GM18511 (cell line): ENCODE measurements around the gene DBF4.
"Not testable (repeated sequence)": the region's sequence is repeated elsewhere in the genome, so short reads cannot be mapped to it uniquely, and the experiment has no call there.

Experiments used
- ATAC-seq: cut with Tn5 transposase; IDR thresholded peaks from one replicate; pipeline ENCODE4 v1.9.1; 2021; ENCODE audit warnings: mild to moderate bottlenecking, moderate library complexity; ENCODE audit not compliant: unreplicated experiment

Gene DBF4

GRCh38 chr7:87882151-87882937 lies 6.1 kb downstream of the DBF4 start:
- ATAC-seq, result no peak

GRCh38 chr7:87885018-87885417 lies 8.7 kb downstream of the DBF4 start:
- ATAC-seq, result no peak

GRCh38 chr7:87886875-87887274 lies 10.6 kb downstream of the DBF4 start:
- ATAC-seq, result no peak

- ATAC-seq, result no peak
These were observed 19.1 kb downstream of the DBF4 start for GRCh38 chr7:87895363-87895762.

- ATAC-seq, result no peak
These were observed 23.0 kb downstream of the DBF4 start for GRCh38 chr7:87899255-87899654.

- not testable (repeated sequence) for ATAC-seq
These were observed 31.0 kb downstream of the DBF4 start for GRCh38 chr7:87907136-87907906.

- ATAC-seq, result not testable (repeated sequence)
These were observed 32.5 kb downstream of the DBF4 start for GRCh38 chr7:87908814-87909213.

GRCh38 chr7:87912121-87912520 lies 35.8 kb downstream of the DBF4 start:
- ATAC-seq, result no peak

- ATAC-seq, result no peak
These were observed 42.4 kb downstream of the DBF4 start for GRCh38 chr7:87918740-87919139.

- ATAC-seq, result no peak
These were observed 43.6 kb downstream of the DBF4 start for GRCh38 chr7:87919875-87920274.

GRCh38 chr7:87920578-87920977 lies 44.3 kb downstream of the DBF4 start:
- no peak for ATAC-seq

GRCh38 chr7:87922759-87923395 lies 46.6 kb downstream of the DBF4 start:
- not testable (repeated sequence) for ATAC-seq

GRCh38 chr7:87926581-87927461 lies 50.5 kb downstream of the DBF4 start:
- ATAC-seq, result peak; percentile 98

GRCh38 chr7:87933605-87933952 lies 57.3 kb downstream of the DBF4 start:
- no peak for ATAC-seq

- ATAC-seq, result peak; percentile 95
These were observed 57.8 kb downstream of the DBF4 start, which contains the start of gene ADAM22 for GRCh38 chr7:87933953-87934698. ADAM22 (plus strand) TSS chr7:87934251; CDS start chr7:87934466, 215 bp downstream.

- ATAC-seq, result peak; percentile 12
These were observed 58.5 kb downstream of the DBF4 start for GRCh38 chr7:87934699-87935383.

- ATAC-seq, result no peak
These were observed 59.1 kb downstream of the DBF4 start for GRCh38 chr7:87935384-87935706.

- ATAC-seq, result no peak
These were observed 64.8 kb downstream of the DBF4 start for GRCh38 chr7:87941138-87941537.

GRCh38 chr7:87944547-87944946 lies 68.3 kb downstream of the DBF4 start:
- ATAC-seq, result no peak

GRCh38 chr7:87945926-87946325 lies 69.6 kb downstream of the DBF4 start:
- not testable (repeated sequence) for ATAC-seq
